Urinary bladder (tissue), 4 donors: ENCODE results near the gene LGALS14. TPM values are rescaled to one million over a fixed set of nuclear protein-coding genes. Genes with fewer than 3 reads are reported as not detected.
"Not testable (repeated sequence)": the region's sequence is repeated elsewhere in the genome, so short reads cannot be mapped to it uniquely, and the experiment has no call there.

Source experiments
- DNase-seq: peaks from one replicate; pipeline ENCODE4 v3.0.0-alpha.2; 2015; ENCODE audit errors: extremely low spot score
- H3K27ac ChIP-seq: one replicate; pipeline ENCODE4 v1.5.1; 2013; ENCODE audit warnings: low read depth, mild to moderate bottlenecking, moderate library complexity
- H3K36me3 ChIP-seq: one replicate; pipeline ENCODE4 v1.6.1; 2013; ENCODE audit warnings: mild to moderate bottlenecking, moderate library complexity; ENCODE audit not compliant: insufficient read depth
- H3K4me1 ChIP-seq: one replicate; pipeline ENCODE4 v1.6.1; 2013; ENCODE audit warnings: mild to moderate bottlenecking, moderate library complexity; ENCODE audit not compliant: insufficient read depth
- H3K4me3 ChIP-seq: one replicate; pipeline ENCODE4 v1.5.1; 2013; ENCODE audit warnings: low read depth, low read length
- WGBS: extraction: QIAGEN DNeasy Blood & Tissue Kit; methylation state at CpG from one replicate; pipeline ENCODE4 v1.1.7; 2013; 5-methylcytosine and 5-hydroxymethylcytosine counted together
- polyA plus RNA-seq: library from polyadenylated mRNA; stranded (reverse); fragments of 200-250 nt; gene quantifications from one replicate; pipeline ENCODE4 v1.2.3, GENCODE V29; 2013
- total RNA-seq: library from RNA; depleted of rRNA; stranded (reverse); fragments of >200 nt; gene quantifications from one replicate; pipeline ENCODE4 v1.2.3, GENCODE V29; 2014
- donor health status: healthy with polysubstance abuse.
- donor health status: healthy.

The LGALS14 gene
- total RNA-seq = not detected
- not detected for polyA plus RNA-seq

DNA sequence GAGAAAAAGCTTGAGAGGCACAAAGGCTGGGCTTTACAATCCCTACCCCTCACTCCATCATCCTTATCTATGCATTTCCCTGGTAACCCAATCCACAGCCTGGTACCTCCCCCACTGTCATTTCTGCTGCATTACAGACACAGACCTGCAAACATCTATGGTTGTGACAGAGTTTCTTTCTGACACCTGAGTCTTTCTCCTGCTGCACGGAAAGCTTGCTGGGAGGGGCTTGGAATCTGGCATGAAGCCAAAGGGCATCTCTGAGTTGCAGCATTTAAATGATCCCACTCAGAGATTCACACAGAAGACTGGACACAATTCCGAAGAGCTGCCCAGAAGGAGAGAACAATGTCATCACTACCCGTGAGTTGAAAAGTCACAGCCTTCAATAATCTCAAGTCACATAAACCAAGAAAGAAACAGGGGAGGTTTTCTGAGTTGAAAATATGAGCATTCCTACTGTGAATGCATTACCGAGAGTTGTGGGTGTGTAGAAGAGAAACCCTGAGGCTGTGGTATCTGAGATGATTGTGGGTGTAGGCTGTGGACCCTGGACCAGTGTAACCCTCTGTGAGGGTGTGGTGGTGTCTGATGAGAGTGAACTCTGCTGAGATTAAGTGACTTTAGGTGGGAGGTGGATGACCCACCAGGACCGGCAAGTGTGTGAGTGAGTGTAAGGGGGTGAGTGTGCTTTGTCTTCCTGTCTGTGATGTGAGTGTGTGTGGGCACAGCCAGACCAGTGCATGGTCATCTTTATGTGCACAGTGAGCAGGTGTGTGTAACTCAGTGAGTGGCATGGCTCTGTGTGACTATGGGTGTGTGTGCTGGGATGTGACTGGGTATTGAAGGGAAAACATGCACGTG lies at the start of gene LGALS14:
Gene LGALS14 (plus strand): TSS at position 301 of the 864 bp plus-strand sequence. CDS start 48 bp downstream, at position 349.
- Histone ChIP-seq H3K4me1 (no peaks in the 10 kb centered on the region), H3K27ac (no peak within 1 kb of the TSS), H3K36me3 (no peaks in the 10 kb centered on the region), H3K4me3 (no peak within 1 kb of the TSS)
- DNase-seq = no peak
- 49% methylated on average over 6 of the region's 6 CpGs for WGBS

DNA sequence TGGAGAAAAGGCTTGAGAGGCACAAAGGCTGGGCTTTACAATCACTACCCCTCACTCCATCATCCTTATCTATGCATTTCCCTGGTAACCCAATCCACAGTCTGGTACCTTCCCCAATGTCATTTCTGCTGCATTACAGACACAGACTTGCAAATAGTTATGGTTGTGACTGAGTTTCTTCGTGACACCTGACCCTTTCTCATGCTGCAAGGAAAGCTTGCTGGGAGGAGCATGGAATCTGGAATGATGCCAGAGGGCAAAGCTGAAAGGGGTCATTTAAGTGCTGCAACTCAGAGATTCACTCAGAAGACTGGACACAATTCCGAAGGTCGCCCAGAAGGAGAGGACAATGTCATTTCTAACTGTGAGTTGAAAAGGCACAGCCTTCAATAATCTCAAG lies 48.7 kb upstream of the LGALS14 start, which contains the start of gene LGALS16:
Gene LGALS16 (plus strand): TSS at position 301 of the 400 bp plus-strand sequence. CDS start 49 bp downstream, at position 350.
- DNase-seq = no peak
- WGBS = 53% methylated on average over 3 of the region's 3 CpGs
- Histone ChIP-seq H3K36me3 (no peaks in the 10 kb centered on the region), H3K27ac (no peak within 1 kb of the TSS), H3K4me1 (no peaks in the 10 kb centered on the region), H3K4me3 (no peak within 1 kb of the TSS)

GRCh38 chr19:39659791-39660190 lies 44.5 kb upstream of the LGALS14 start:
- no peak for DNase-seq
- no peak overlapping the region for H3K4me3 ChIP-seq
- WGBS = 64% methylated on average over 4 of the region's 4 CpGs
- H3K36me3 ChIP-seq = no peaks in the 10 kb centered on the region
- H3K27ac ChIP-seq = no peak overlapping the region
- H3K4me1 ChIP-seq = no peaks in the 10 kb centered on the region

GRCh38 chr19:39660661-39661060 lies 43.6 kb upstream of the LGALS14 start:
- Histone ChIP-seq H3K4me3 (no peak overlapping the region), H3K4me1 (no peaks in the 10 kb centered on the region), H3K36me3 (no peaks in the 10 kb centered on the region), H3K27ac (no peak overlapping the region)
- WGBS = 87% methylated on average over 4 of the region's 4 CpGs
- no peak for DNase-seq

DNA sequence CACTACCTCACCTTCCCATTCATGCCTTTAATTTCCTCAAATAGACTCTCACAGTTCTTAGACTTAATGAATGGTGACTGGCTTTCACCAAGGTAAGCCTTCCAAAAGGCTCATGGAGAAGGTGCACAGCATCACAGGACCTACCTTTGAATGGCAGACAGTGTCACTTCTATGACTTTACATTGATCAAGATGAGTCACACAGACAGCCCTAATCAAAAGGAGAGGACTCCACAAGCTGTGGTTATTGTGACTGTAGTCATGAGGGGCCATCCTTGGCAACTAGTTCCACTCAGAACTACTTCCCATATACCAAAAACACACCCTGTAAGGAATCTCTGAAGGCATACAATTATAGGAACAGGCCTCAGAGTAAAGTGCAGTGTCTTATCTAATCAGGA lies 42.7 kb upstream of the LGALS14 start:
- H3K27ac ChIP-seq = no peak overlapping the region
- H3K4me1 ChIP-seq = no peaks in the 10 kb centered on the region
- no peak overlapping the region for H3K4me3 ChIP-seq
- no peak for DNase-seq
- H3K36me3 ChIP-seq = no peaks in the 10 kb centered on the region

DNA sequence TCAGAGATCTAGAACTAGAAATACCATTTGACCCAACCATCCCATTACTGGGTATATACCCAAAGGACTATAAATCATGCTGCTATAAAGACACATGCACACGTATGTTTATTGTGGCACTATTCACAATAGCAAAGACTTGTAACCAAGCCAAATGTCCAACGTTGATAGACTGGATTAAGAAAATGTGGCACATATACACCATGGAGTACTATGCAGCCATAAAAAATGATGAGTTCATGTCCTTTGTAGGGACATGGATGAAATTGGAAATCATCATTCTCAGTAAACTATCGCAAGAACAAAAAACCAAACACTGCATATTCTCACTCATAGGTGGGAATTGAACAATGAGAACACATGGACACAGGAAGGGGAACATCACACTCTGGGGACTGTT lies 34.4 kb upstream of the LGALS14 start:
- 87% methylated on average over 2 of the region's 3 CpGs for WGBS
- not testable (repeated sequence) for H3K27ac ChIP-seq

GRCh38 chr19:39670998-39671397 lies 33.3 kb upstream of the LGALS14 start:
- no peak for DNase-seq
- H3K4me3 ChIP-seq = no peak overlapping the region
- 42% methylated on average over 4 of the region's 4 CpGs for WGBS
- no peaks in the 10 kb centered on the region for H3K36me3 ChIP-seq
- H3K4me1 ChIP-seq = no peaks in the 10 kb centered on the region
- no peak overlapping the region for H3K27ac ChIP-seq

More for the DNA sequence above, 34.4 kb upstream of the LGALS14 start:
- not testable (repeated sequence) for H3K4me3 ChIP-seq, H3K4me1 ChIP-seq, DNase-seq, H3K36me3 ChIP-seq

DNA sequence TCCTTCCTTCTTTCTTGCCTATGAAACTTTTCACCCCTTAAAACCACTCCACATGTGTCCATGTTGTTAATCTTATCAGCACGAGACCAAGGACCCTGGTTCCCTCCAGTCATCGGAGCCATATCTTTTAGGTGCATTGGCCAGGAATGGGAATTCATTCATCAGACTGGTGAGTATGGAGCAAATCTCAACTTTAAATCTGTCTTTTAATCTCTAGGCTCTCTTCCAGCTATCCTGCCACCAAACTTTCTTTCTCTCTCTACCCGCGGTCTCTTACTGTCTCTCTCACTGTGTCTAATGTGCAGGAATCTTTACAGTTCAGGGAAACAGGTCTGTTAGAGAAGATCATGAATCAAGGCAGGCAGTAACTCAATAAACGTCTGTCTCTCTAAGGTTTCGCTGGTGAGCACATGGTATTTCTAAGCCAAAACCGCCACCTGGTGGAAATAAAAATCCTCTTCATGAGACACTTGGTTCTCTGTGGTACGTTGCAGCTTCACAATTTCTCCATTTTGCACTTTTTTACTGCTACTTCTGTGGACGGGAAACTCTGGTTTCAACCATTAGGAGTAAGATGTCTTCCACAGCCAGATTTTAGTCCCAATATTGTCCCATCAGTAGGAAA lies 32.4 kb upstream of the LGALS14 start:
- no peaks in the 10 kb centered on the region for H3K36me3 ChIP-seq
- 12% methylated on average over 9 of the region's 9 CpGs for WGBS

GRCh38 chr19:39672473-39672872 lies 31.8 kb upstream of the LGALS14 start:
- Histone ChIP-seq H3K4me3 (no peak overlapping the region), H3K36me3 (no peaks in the 10 kb centered on the region), H3K27ac (no peak overlapping the region), H3K4me1 (no peaks in the 10 kb centered on the region)
- DNase-seq = no peak
- 68% methylated on average over 5 of the region's 5 CpGs for WGBS

More for the DNA sequence above, 32.4 kb upstream of the LGALS14 start:
- Histone ChIP-seq H3K4me1 (no peaks in the 10 kb centered on the region), H3K27ac (no peak overlapping the region), H3K4me3 (no peak overlapping the region)
- DNase-seq = peak; percentile 21

DNA sequence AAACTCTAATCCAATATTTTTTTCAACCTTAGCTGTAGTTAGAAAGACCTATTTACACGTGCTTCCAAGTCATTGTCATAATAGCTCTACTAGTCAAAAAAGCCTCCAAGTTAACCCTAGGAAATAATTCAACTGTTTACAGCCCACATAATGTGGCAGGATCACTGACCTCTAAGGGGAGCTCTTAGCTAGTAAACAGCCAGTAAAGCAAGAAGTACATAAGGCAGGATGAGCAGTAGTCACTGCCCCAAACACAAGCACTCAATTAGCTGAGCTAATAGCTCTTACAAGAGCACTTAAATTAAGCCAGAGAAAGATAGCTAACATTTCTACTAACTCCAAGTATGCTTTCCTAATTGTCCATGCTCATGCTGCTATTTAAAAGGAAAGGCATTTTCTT lies 30.4 kb upstream of the LGALS14 start:
- H3K4me3 ChIP-seq, H3K27ac ChIP-seq, H3K4me1 ChIP-seq, H3K36me3 ChIP-seq, DNase-seq: not testable (repeated sequence)
- WGBS = 19% methylated on average over 1 of the region's 1 CpG

GRCh38 chr19:39676004-39676403 lies 28.3 kb upstream of the LGALS14 start:
- WGBS = 61% methylated on average over 3 of the region's 3 CpGs
- DNase-seq = no peak
- no peak overlapping the region for H3K4me3 ChIP-seq
- no peaks in the 10 kb centered on the region for H3K4me1 ChIP-seq
- H3K36me3 ChIP-seq = no peaks in the 10 kb centered on the region
- no peak overlapping the region for H3K27ac ChIP-seq

GRCh38 chr19:39677961-39678889 lies 26.1 kb upstream of the LGALS14 start:
- WGBS = 66% methylated on average over 10 of the region's 10 CpGs
- DNase-seq = no peak
- H3K27ac ChIP-seq = no peak overlapping the region
- no peaks in the 10 kb centered on the region for H3K36me3 ChIP-seq
- H3K4me1 ChIP-seq = no peaks in the 10 kb centered on the region
- no peak overlapping the region for H3K4me3 ChIP-seq

DNA sequence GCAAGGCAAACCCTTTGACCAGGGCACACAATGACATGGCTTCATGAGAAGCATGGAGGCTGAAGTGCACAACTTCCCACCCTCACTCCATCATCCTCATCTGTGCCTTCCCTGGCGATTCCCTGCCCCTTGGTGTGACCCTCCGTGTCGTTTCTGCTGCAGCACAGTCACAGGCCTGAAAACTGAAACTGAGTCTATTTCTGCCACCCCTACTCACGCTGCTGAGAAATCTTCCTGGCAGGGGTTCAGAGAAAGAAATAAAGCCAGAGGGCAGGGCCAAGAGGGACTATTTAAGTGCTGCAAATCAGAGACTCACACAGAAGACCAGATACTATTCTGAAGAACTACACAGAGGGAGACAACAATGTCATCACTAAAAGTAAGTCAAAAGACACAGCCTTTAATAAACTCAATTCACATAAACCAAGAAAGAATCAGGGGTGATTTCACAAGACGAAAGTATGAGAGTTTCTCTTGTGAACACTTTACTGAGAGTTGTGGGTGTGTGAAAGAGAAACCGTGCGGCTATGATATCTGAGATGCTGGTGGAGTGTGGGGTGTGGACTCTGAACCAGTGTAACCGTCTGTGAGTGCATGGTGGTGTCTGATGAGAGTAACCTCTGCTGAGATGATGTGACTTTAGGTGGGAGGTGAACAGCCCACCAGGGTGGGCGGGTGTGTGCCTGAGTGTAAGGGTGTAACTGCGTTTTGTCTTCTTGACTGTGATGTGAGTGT lies 25.1 kb upstream of the LGALS14 start:
- Histone ChIP-seq H3K4me3 (no peak overlapping the region), H3K36me3 (no peaks in the 10 kb centered on the region), H3K4me1 (no peaks in the 10 kb centered on the region), H3K27ac (no peak overlapping the region)
- no peak for DNase-seq
- 45% methylated on average over 10 of the region's 10 CpGs for WGBS
